M059J (cell line): ENCODE data around the gene ATRIP. TPM values are rescaled to one million over a fixed set of nuclear protein-coding genes. Genes with fewer than 3 reads are reported as not detected.

Experiments used
- DNase-seq: peaks from one replicate; pipeline ENCODE4 v3.0.0-alpha.2; 2012; ENCODE audit warnings: low read depth
- total RNA-seq: library from RNA; depleted of rRNA; stranded (reverse); fragments of >200 nt; shearing (Covaris generic); gene quantifications from 2 replicates; pipeline ENCODE4 v1.2.3, GENCODE V29; 2014

ATRIP gene
- total RNA-seq, 1 experiment from 2014 or later, result 7.2 TPM

- DNase-seq, result no peak
Observed at GRCh38 chr3:48409291-48410201, 37.0 kb upstream of the ATRIP start.

GRCh38 chr3:48410205-48411040 lies 36.1 kb upstream of the ATRIP start:
- no peak for DNase-seq

- no peak for DNase-seq
Observed at GRCh38 chr3:48411041-48411588, 35.4 kb upstream of the ATRIP start.

GRCh38 chr3:48411606-48412374 lies 34.7 kb upstream of the ATRIP start:
- DNase-seq, result no peak

GRCh38 chr3:48412375-48413001 lies 34.0 kb upstream of the ATRIP start:
- DNase-seq, result no peak

- DNase-seq, result no peak
Observed at GRCh38 chr3:48413086-48413485, 33.5 kb upstream of the ATRIP start.

- DNase-seq, result no peak
Observed at GRCh38 chr3:48413611-48414010, 32.9 kb upstream of the ATRIP start.

GRCh38 chr3:48414376-48415250 lies 31.9 kb upstream of the ATRIP start:
- DNase-seq, result no peak

- DNase-seq, result no peak
Observed at GRCh38 chr3:48415251-48415953, 31.1 kb upstream of the ATRIP start.

GRCh38 chr3:48416091-48416505 lies 30.4 kb upstream of the ATRIP start:
- DNase-seq, result no peak

GRCh38 chr3:48416546-48416945 lies 30.0 kb upstream of the ATRIP start:
- no peak for DNase-seq

GRCh38 chr3:48417529-48418108 lies 28.9 kb upstream of the ATRIP start:
- no peak for DNase-seq

GRCh38 chr3:48418140-48418539 lies 28.4 kb upstream of the ATRIP start:
- DNase-seq, result no peak

- no peak for DNase-seq
Observed at GRCh38 chr3:48418651-48419050, 27.9 kb upstream of the ATRIP start.

GRCh38 chr3:48419149-48419548 lies 27.4 kb upstream of the ATRIP start:
- DNase-seq, result no peak

- DNase-seq, result no peak
Observed at GRCh38 chr3:48419597-48419996, 26.9 kb upstream of the ATRIP start.

GRCh38 chr3:48420561-48420960 lies 26.0 kb upstream of the ATRIP start:
- no peak for DNase-seq

GRCh38 chr3:48422272-48422671 lies 24.3 kb upstream of the ATRIP start:
- no peak for DNase-seq

- no peak for DNase-seq
Observed at GRCh38 chr3:48422681-48423080, 23.9 kb upstream of the ATRIP start.
